PFSK-1 (cell line): Measurements from ENCODE around the gene NAP1L4.

Source experiments
- FOXP2 ChIP-seq: optimal IDR thresholded peaks from 2 replicates; pipeline ENCODE3; 2011; ENCODE audit warnings: borderline replicate concordance, control low read depth, inconsistent platforms; ENCODE audit not compliant: insufficient read depth; ENCODE audit errors: extremely low read length, extremely low read depth
- POLR2AphosphoS5 ChIP-seq: IDR thresholded peaks from 2 replicates; pipeline ENCODE4 v1.6.1; 2012; ENCODE audit warnings: low read depth, mild to moderate bottlenecking, control low read depth, low read length, moderate library complexity
- SIN3A ChIP-seq: IDR thresholded peaks from 2 replicates; pipeline ENCODE4 v1.6.1; 2012; ENCODE audit warnings: mild to moderate bottlenecking, low read length, moderate library complexity, borderline replicate concordance; ENCODE audit not compliant: insufficient read depth
- TAF1 ChIP-seq: IDR thresholded peaks from 2 replicates; pipeline ENCODE4 v1.6.1; 2012; ENCODE audit warnings: low read length, control low read depth, borderline replicate concordance; ENCODE audit not compliant: insufficient read depth
- TF ChIP-seq, protein P1 (sequence below), 2 experiments: IDR thresholded peaks; 2 replicates each; pipeline versions ENCODE4 v1.6.1 to v1.8.0; 2011 to 2012; ENCODE audit warnings: low read depth in 2 of 2, low read length in 2 of 2, control low read depth in 1 of 2, inconsistent platforms in 1 of 2, mild to moderate bottlenecking in 1 of 2, moderate library complexity in 1 of 2; ENCODE audit not compliant: insufficient read depth in 1 of 2

DNA sequence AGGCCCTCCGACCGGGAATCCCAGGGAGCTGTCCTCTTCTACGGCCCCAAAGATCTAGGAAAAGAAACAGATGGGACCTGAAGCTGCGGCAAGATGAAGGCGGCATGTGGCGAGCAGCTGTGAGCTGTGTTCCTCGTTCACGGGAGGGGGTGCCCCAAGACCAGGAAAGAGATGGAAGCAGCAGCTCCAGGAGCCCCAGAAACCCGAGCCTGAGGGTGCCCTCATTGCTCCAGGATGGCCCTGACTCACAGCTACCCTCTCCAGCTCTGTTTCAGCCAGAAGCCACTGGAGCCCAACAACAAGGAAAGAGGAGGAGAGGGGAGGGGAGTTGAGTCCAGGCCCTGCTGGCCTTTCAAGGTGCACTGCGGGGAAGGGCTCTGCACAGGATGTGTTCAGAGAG lies 23.7 kb upstream of the NAP1L4 start:
- TF ChIP-seq POLR2AphosphoS5 = no peak
- TF ChIP-seq, protein P1, sequence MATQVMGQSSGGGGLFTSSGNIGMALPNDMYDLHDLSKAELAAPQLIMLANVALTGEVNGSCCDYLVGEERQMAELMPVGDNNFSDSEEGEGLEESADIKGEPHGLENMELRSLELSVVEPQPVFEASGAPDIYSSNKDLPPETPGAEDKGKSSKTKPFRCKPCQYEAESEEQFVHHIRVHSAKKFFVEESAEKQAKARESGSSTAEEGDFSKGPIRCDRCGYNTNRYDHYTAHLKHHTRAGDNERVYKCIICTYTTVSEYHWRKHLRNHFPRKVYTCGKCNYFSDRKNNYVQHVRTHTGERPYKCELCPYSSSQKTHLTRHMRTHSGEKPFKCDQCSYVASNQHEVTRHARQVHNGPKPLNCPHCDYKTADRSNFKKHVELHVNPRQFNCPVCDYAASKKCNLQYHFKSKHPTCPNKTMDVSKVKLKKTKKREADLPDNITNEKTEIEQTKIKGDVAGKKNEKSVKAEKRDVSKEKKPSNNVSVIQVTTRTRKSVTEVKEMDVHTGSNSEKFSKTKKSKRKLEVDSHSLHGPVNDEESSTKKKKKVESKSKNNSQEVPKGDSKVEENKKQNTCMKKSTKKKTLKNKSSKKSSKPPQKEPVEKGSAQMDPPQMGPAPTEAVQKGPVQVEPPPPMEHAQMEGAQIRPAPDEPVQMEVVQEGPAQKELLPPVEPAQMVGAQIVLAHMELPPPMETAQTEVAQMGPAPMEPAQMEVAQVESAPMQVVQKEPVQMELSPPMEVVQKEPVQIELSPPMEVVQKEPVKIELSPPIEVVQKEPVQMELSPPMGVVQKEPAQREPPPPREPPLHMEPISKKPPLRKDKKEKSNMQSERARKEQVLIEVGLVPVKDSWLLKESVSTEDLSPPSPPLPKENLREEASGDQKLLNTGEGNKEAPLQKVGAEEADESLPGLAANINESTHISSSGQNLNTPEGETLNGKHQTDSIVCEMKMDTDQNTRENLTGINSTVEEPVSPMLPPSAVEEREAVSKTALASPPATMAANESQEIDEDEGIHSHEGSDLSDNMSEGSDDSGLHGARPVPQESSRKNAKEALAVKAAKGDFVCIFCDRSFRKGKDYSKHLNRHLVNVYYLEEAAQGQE (IDR thresholded peaks at IDR 0.05; ENCODE audit: insufficient read depth in 1 of 2, low read depth in 2 of 2, low read length in 2 of 2) = no peak
- no peak for TF ChIP-seq TAF1
- no peak for TF ChIP-seq SIN3A
- TF ChIP-seq FOXP2 = no peak
